Measurements from ENCODE around the gene DNAJB5.

DNAJB5 gene

DNA sequence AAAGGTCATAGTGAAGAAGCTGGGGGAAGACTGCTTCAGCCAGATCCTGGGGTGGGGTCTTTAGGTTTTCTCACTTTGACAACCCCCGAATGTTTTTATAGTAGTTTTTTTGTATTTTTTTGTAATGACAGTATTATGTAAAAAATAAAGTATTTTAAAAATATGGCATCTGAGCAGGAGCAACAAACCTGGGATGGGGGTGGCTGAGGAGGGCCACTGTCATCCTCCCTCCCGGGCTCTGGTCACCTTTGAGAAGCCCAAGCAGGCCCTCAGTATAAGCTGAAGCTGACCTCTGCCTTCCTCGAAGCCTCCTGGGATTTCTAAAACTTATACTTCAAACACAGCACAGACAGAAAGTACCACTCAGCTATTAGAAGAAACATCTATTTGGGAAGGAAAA lies 8.7 kb downstream of the DNAJB5 start:
- Histone ChIP-seq H3K36me3 (ENCODE audit: insufficient read depth, low read length) (peaks cover 9% of the 10 kb centered on the region; the same call in 1 of the 2 replicates), H3K4me2 (ENCODE audit: low read depth, low read length, poor library complexity, severe bottlenecking) (no peak overlapping the region), H3K9me3 (ENCODE audit: insufficient read depth, low read depth, low read length) (no peaks in the 10 kb centered on the region), H3F3A (ENCODE audit: low read depth) (no peaks in the 10 kb centered on the region), H3K4me3 (ENCODE audit: low read length, poor library complexity, severe bottlenecking) (no peak overlapping the region), H4K20me1 (ENCODE audit: insufficient read depth, low read length, poor library complexity, severe bottlenecking) (no peaks in the 10 kb centered on the region), H3K9me2 (replicated peaks; ENCODE audit: low read depth, low read length) (no peaks in the 10 kb centered on the region), H3K79me2 (ENCODE audit: insufficient read depth, low read length) (no peaks in the 10 kb centered on the region), H3K4me1 (ENCODE audit: insufficient read depth, low read length, poor library complexity, severe bottlenecking) (peaks cover 24% of the 10 kb centered on the region), H3K9ac (ENCODE audit: low read depth, low read length, poor library complexity, severe bottlenecking) (no peak overlapping the region), H3K27me3 (ENCODE audit: insufficient read depth, low read length, poor library complexity, severe bottlenecking) (no peaks in the 10 kb centered on the region), H2AFZ (ENCODE audit: low read length) (no peak overlapping the region)
- TF ChIP-seq, protein P1, sequence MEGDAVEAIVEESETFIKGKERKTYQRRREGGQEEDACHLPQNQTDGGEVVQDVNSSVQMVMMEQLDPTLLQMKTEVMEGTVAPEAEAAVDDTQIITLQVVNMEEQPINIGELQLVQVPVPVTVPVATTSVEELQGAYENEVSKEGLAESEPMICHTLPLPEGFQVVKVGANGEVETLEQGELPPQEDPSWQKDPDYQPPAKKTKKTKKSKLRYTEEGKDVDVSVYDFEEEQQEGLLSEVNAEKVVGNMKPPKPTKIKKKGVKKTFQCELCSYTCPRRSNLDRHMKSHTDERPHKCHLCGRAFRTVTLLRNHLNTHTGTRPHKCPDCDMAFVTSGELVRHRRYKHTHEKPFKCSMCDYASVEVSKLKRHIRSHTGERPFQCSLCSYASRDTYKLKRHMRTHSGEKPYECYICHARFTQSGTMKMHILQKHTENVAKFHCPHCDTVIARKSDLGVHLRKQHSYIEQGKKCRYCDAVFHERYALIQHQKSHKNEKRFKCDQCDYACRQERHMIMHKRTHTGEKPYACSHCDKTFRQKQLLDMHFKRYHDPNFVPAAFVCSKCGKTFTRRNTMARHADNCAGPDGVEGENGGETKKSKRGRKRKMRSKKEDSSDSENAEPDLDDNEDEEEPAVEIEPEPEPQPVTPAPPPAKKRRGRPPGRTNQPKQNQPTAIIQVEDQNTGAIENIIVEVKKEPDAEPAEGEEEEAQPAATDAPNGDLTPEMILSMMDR (conservative IDR thresholded peaks at IDR 0.05; ENCODE audit: low read length) = no peak
- TF ChIP-seq EZH2phosphoT487 (IDR thresholded peaks at IDR 0.05; ENCODE audit: borderline replicate concordance) = no peak

DNA sequence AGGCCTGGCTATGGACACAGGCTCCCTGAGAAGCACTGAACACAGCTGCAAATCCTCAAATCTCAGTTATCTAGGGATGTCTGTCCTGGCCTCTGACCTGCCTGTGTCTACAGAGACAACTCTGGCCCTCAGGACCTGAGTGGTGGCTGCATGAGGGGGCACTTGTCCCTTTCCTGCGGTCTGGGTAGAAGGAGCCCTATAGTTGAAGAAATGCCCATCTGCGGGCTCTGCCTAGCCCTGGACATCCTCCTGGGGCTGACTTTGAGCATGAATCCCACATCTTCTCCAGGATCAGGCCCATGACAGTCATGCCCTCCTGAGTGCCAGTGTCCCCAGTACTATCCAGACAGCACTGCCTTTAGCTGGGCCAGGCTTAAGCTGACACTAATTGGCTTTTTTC lies 10.0 kb downstream of the DNAJB5 start:
- no peaks in the 10 kb centered on the region for H3K27me3 ChIP-seq (ENCODE audit: insufficient read depth, low read length, poor library complexity, severe bottlenecking)
- H3K9ac ChIP-seq (ENCODE audit: low read depth, low read length, poor library complexity, severe bottlenecking) = no peak overlapping the region
- peaks cover 13% of the 10 kb centered on the region for H3K4me1 ChIP-seq (ENCODE audit: insufficient read depth, low read length, poor library complexity, severe bottlenecking)
- H2AFZ ChIP-seq (ENCODE audit: low read length) = no peak overlapping the region
- no peak overlapping the region for H3K4me2 ChIP-seq (ENCODE audit: low read depth, low read length, poor library complexity, severe bottlenecking)
- no peaks in the 10 kb centered on the region for H3F3A ChIP-seq (ENCODE audit: low read depth)
- no peak for TF ChIP-seq EZH2phosphoT487 (IDR thresholded peaks at IDR 0.05; ENCODE audit: borderline replicate concordance)
- TF ChIP-seq, protein P1 (conservative IDR thresholded peaks at IDR 0.05; ENCODE audit: low read length) = no peak
- no peaks in the 10 kb centered on the region for H3K9me2 ChIP-seq (replicated peaks; ENCODE audit: low read depth, low read length)
- H4K20me1 ChIP-seq (ENCODE audit: insufficient read depth, low read length, poor library complexity, severe bottlenecking) = no peaks in the 10 kb centered on the region
- no peak overlapping the region for H3K4me3 ChIP-seq (ENCODE audit: low read length, poor library complexity, severe bottlenecking)
- H3K36me3 ChIP-seq (ENCODE audit: insufficient read depth, low read length) = peaks cover 9% of the 10 kb centered on the region; the same call in 1 of the 2 replicates
- H3K9me3 ChIP-seq (ENCODE audit: insufficient read depth, low read depth, low read length) = no peaks in the 10 kb centered on the region
- H3K79me2 ChIP-seq (ENCODE audit: insufficient read depth, low read length) = no peaks in the 10 kb centered on the region

DNA sequence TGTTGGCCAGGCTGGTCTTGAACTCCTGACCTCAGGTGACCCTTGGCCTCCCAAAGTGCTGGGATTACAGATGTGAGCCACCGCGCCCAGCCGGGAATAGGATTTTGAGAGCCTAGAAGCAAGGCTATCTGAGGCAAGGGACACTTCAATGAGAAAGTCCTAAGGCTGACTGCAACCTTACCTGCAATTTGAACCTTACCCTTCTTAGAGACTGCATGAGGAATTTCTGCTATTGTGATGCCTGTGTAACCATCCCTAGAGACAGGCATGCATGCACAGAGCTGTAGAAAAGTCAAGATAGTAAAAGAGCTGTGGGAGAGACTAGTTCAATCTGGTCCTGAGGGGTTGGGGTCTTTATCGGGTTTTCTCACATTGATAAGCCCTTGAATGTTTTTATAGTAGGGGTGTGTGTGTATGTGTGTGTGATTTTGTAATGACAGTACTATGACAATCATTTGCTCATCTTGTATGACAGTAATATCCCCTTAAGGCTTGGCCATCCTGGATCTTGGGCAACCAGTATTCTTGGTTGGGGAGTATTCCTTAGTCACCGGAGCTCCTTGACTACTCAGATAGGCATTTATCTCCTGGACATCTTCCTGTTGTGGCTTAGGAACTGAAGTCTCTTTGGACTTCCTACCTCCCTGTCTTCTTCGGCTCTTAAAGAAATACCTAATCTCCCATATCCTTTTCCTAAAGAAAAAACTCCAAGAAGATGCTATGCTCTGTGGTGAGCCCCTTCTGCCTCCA lies 11.2 kb downstream of the DNAJB5 start:
- Histone ChIP-seq H2AFZ (ENCODE audit: low read length) (no peak overlapping the region), H3K9me2 (replicated peaks; ENCODE audit: low read depth, low read length) (no peaks in the 10 kb centered on the region), H3F3A (ENCODE audit: low read depth) (no peaks in the 10 kb centered on the region), H3K4me1 (ENCODE audit: insufficient read depth, low read length, poor library complexity, severe bottlenecking) (peaks cover 1% of the 10 kb centered on the region), H3K4me3 (ENCODE audit: low read length, poor library complexity, severe bottlenecking) (no peak overlapping the region), H3K9me3 (ENCODE audit: insufficient read depth, low read depth, low read length) (no peaks in the 10 kb centered on the region), H3K4me2 (ENCODE audit: low read depth, low read length, poor library complexity, severe bottlenecking) (no peak overlapping the region), H3K9ac (ENCODE audit: low read depth, low read length, poor library complexity, severe bottlenecking) (no peak overlapping the region), H3K36me3 (ENCODE audit: insufficient read depth, low read length) (peaks cover 9% of the 10 kb centered on the region; the same call in 1 of the 2 replicates), H4K20me1 (ENCODE audit: insufficient read depth, low read length, poor library complexity, severe bottlenecking) (no peaks in the 10 kb centered on the region), H3K27me3 (ENCODE audit: insufficient read depth, low read length, poor library complexity, severe bottlenecking) (no peaks in the 10 kb centered on the region), H3K79me2 (ENCODE audit: insufficient read depth, low read length) (no peaks in the 10 kb centered on the region)
- TF ChIP-seq EZH2phosphoT487 (IDR thresholded peaks at IDR 0.05; ENCODE audit: borderline replicate concordance) = no peak
- TF ChIP-seq, protein P1 (conservative IDR thresholded peaks at IDR 0.05; ENCODE audit: low read length) = no peak
